Hindlimb muscle (tissue), 1 donor: ENCODE results near the gene CIAO1. TPM values are rescaled to one million over a fixed set of nuclear protein-coding genes. Genes with fewer than 3 reads are reported as not detected.
"Not testable (repeated sequence)": the region's sequence is repeated elsewhere in the genome, so short reads cannot be mapped to it uniquely, and the experiment has no call there.

Experiments used
- DNase-seq: peaks from one replicate; pipeline ENCODE4 v3.0.0-alpha.2; 2013
- polyA plus RNA-seq: library from polyadenylated mRNA; unstranded; fragments of 120-200 nt; gene quantifications from one replicate; pipeline ENCODE4 v1.2.1, GENCODE V29; 2013; ENCODE audit not compliant: insufficient read length

CIAO1 gene
- polyA plus RNA-seq, 1 donor = 43.5 TPM

- DNase-seq = no peak
Observed at GRCh38 chr2:96276787-96277499, 10.9 kb downstream of the CIAO1 start.

GRCh38 chr2:96287273-96287856 lies 21.3 kb downstream of the CIAO1 start:
- no peak for DNase-seq

GRCh38 chr2:96291751-96292150 lies 25.7 kb downstream of the CIAO1 start:
- DNase-seq = no peak

GRCh38 chr2:96294271-96294670 lies 28.2 kb downstream of the CIAO1 start:
- DNase-seq = not testable (repeated sequence)

GRCh38 chr2:96296925-96297324 lies 30.9 kb downstream of the CIAO1 start:
- no peak for DNase-seq

- no peak for DNase-seq
Observed at GRCh38 chr2:96301865-96302264, 35.8 kb downstream of the CIAO1 start.

GRCh38 chr2:96304606-96305005 lies 38.6 kb downstream of the CIAO1 start:
- DNase-seq = no peak

GRCh38 chr2:96305091-96305978 lies 39.3 kb downstream of the CIAO1 start, which contains the start of gene SNRNP200:
Gene SNRNP200 (minus strand): TSS chr2:96305546. CDS start chr2:96305437, 109 bp downstream.
- peak; percentile 88 for DNase-seq

- DNase-seq = no peak
Observed at GRCh38 chr2:96305979-96306308, 39.9 kb downstream of the CIAO1 start.

GRCh38 chr2:96306370-96306769 lies 40.3 kb downstream of the CIAO1 start:
- DNase-seq = no peak

- DNase-seq = no peak
Observed at GRCh38 chr2:96308248-96308647, 42.2 kb downstream of the CIAO1 start.

GRCh38 chr2:96315005-96315399 lies 49.0 kb downstream of the CIAO1 start:
- DNase-seq = no peak

- no peak for DNase-seq
Observed at GRCh38 chr2:96315400-96316071, 49.5 kb downstream of the CIAO1 start.

GRCh38 chr2:96316999-96317398 lies 51.0 kb downstream of the CIAO1 start:
- DNase-seq = no peak

GRCh38 chr2:96317584-96317997 lies 51.6 kb downstream of the CIAO1 start:
- DNase-seq = no peak

- DNase-seq = no peak
Observed at GRCh38 chr2:96318723-96319122, 52.7 kb downstream of the CIAO1 start.

- DNase-seq = no peak
Observed at GRCh38 chr2:96319396-96319795, 53.4 kb downstream of the CIAO1 start.

GRCh38 chr2:96320326-96320725 lies 54.3 kb downstream of the CIAO1 start:
- no peak for DNase-seq

GRCh38 chr2:96320728-96321622 lies 55.0 kb downstream of the CIAO1 start:
- no peak for DNase-seq
